HepG2 (cell line): ENCODE results near the gene JMJD1C. TPM values are rescaled to one million over a fixed set of nuclear protein-coding genes. Genes with fewer than 3 reads are reported as not detected.

Experiments
- CHCHD3 ChIP-seq: sonication (generic); formaldehyde crosslinking; IDR thresholded peaks from 2 replicates; pipeline ENCODE4 v1.8.0; 2022; ENCODE audit warnings: mild to moderate bottlenecking, missing genetic modification reagents, moderate library complexity
- HOXA7 ChIP-seq: sonication (generic); formaldehyde crosslinking; IDR thresholded peaks from 2 replicates; pipeline ENCODE4 v1.8.1; 2022; ENCODE audit warnings: mild to moderate bottlenecking, missing genetic modification reagents, moderate library complexity
- KLF6 ChIP-seq: IDR thresholded peaks from 2 replicates; pipeline ENCODE4 v1.8.0; 2016; ENCODE audit warnings: missing biosample characterization, missing genetic modification reagents
- LCORL ChIP-seq, 2 experiments: fragments of 450-650 bp in 1 of 2; sonication (generic) in 1 of 2; formaldehyde crosslinking in 1 of 2; IDR thresholded peaks; 2 replicates each; pipeline versions ENCODE4 v1.5.0 to v1.6.1; 2017 to 2020; ENCODE audit warnings: antibody characterized with exemption in 1 of 2, missing genetic modification reagents in 1 of 2
- MIXL1 ChIP-seq: IDR thresholded peaks from 2 replicates; pipeline ENCODE4 v1.6.1; 2016
- PAWR ChIP-seq: sonication (generic); formaldehyde crosslinking; IDR thresholded peaks from 2 replicates; pipeline ENCODE4 v1.4.0; 2020; ENCODE audit warnings: missing genetic modification reagents, mild to moderate bottlenecking, borderline replicate concordance
- POLR2G ChIP-seq: fragments of 200-400 bp; formaldehyde crosslinking; IDR thresholded peaks from 2 replicates; pipeline ENCODE4 v1.6.1; 2018; ENCODE audit warnings: mild to moderate bottlenecking, low read depth, low read length, moderate library complexity
- ZFP1 ChIP-seq: IDR thresholded peaks from 2 replicates; pipeline ENCODE4 v1.6.1; 2016
- ZNF256 ChIP-seq: sonication (generic); formaldehyde crosslinking; conservative IDR thresholded peaks from 2 replicates; pipeline ENCODE4 v1.4.0; 2020; ENCODE audit warnings: missing genetic modification reagents
- ZNF33B ChIP-seq: sonication (generic); formaldehyde crosslinking; IDR thresholded peaks from 2 replicates; pipeline ENCODE4 v1.5.1; 2020; ENCODE audit warnings: mild to moderate bottlenecking, missing genetic modification reagents
- ZNF546 ChIP-seq: sonication (generic); formaldehyde crosslinking; conservative IDR thresholded peaks from 2 replicates; pipeline ENCODE4 v1.8.1; 2023; ENCODE audit warnings: mild to moderate bottlenecking, missing genetic modification reagents
- polyA plus RNA-seq, 8 experiments: library from polyadenylated mRNA; depleted of rRNA in 3 of 8; stranded (reverse) in 7 of 8; unstranded in 1 of 8; fragments of >200 nt; fragmentation: Illumina TruSeq in 4 of 8; extraction: Trizol in 4 of 8; gene quantifications; 2 replicates each; pipeline versions ENCODE4 v1.2.1 to v1.2.3, GENCODE V29; 2011 to 2016; ENCODE audit warnings: low read depth in 4 of 8, missing spikeins in 1 of 8, mixed read lengths in 1 of 8; ENCODE audit not compliant: insufficient read depth in 1 of 8
- total RNA-seq, 5 experiments: library from RNA; depleted of rRNA; stranded (reverse); fragments of >200 nt; fragmentation: Illumina TruSeq; extraction: Trizol; gene quantifications; 2 replicates each; pipeline ENCODE4 v1.2.3, GENCODE V29; 2016; ENCODE audit warnings: low read depth in 1 of 5
- TF ChIP-seq, protein P1 (sequence below): sonication (generic); formaldehyde crosslinking; IDR thresholded peaks from 2 replicates; pipeline ENCODE4 v1.5.0; 2020; ENCODE audit warnings: missing genetic modification reagents, mild to moderate bottlenecking, borderline replicate concordance
- TF ChIP-seq, protein P2 (sequence below): sonication (generic); formaldehyde crosslinking; IDR thresholded peaks from 2 replicates; pipeline ENCODE4 v1.8.0; 2022; ENCODE audit warnings: missing genetic modification reagents, mild to moderate bottlenecking, moderate library complexity, borderline replicate concordance
- TF ChIP-seq, protein P3 (sequence below): sonication (generic); formaldehyde crosslinking; IDR thresholded peaks from 2 replicates; pipeline ENCODE4 v1.4.0; 2020; ENCODE audit warnings: low read depth, missing genetic modification reagents
- TF ChIP-seq, protein P4 (sequence below): sonication (generic); formaldehyde crosslinking; IDR thresholded peaks from 2 replicates; pipeline ENCODE4 v1.9.0; 2021; ENCODE audit warnings: missing genetic modification reagents, mild to moderate bottlenecking, borderline replicate concordance
- TF ChIP-seq, protein P5 (sequence below): sonication (generic); formaldehyde crosslinking; IDR thresholded peaks from 2 replicates; pipeline ENCODE4 v1.5.1; 2020; ENCODE audit warnings: missing genetic modification reagents, mild to moderate bottlenecking, borderline replicate concordance
- TF ChIP-seq, protein P6 (sequence below): sonication (generic); formaldehyde crosslinking; IDR thresholded peaks from 2 replicates; pipeline ENCODE4 v1.9.0; 2021; ENCODE audit warnings: missing genetic modification reagents, borderline replicate concordance

Gene JMJD1C
- total and polyA plus RNA-seq, 2 of the 13 experiments (the other 11 are each of a cell fraction or from before 2014, with no cell fraction given): 42.3 to 42.7 TPM

DNA sequence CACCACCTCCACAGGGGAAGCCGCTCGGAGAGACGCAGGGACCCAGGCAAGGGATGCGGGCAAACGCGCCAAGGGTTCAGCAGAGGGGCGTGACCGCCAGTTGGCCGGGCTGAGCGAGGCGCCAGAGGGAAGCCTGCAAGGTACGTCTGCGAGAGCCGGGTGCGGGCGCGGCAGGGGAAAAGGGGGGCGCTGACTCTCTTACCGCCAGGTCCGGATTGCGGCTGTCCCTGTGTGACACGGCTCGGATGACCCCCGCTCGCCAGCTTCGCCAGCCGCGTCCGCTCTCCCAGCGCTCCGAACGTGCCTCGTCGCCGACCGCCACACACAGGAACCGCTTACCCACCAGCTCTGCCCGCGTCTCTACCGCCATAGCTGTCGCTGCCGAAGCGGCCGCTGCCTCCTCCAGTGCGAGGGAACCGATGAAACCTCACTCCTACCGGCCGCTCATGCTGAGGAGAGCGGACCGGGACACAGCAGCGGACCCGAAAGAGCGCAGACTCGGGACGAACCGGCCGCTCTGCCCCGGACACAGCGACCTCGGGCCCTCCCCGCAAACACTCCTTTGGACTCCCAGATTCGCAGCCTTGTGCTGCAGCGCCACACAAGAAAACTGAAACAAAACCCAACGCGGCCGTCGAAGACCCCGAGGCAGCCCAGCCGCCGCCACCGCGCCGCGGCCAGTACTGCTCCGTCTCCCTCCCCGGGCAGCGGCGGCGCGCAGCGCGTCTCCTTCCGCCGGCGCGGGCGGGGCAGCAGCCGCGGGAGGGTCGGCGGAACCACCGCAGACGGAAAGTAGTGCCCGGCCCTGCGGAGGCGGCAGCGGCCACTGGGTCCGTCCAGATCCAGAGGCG lies at the start of gene JMJD1C (continued):
- TF ChIP-seq, protein P1, sequence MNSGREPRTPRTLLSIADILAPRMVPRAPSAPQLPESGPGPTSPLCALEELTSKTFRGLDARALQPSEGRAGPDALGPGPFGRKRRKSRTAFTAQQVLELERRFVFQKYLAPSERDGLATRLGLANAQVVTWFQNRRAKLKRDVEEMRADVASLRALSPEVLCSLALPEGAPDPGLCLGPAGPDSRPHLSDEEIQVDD (CRISPR knock-in tag): peak; percentile 88; the same call in 1 of the 2 replicates
- no peak for TF ChIP-seq KLF6 (CRISPR knock-in tag)
- no peak for TF ChIP-seq CHCHD3
- no peak for TF ChIP-seq MIXL1 (CRISPR knock-in tag)
- TF ChIP-seq, protein P2, sequence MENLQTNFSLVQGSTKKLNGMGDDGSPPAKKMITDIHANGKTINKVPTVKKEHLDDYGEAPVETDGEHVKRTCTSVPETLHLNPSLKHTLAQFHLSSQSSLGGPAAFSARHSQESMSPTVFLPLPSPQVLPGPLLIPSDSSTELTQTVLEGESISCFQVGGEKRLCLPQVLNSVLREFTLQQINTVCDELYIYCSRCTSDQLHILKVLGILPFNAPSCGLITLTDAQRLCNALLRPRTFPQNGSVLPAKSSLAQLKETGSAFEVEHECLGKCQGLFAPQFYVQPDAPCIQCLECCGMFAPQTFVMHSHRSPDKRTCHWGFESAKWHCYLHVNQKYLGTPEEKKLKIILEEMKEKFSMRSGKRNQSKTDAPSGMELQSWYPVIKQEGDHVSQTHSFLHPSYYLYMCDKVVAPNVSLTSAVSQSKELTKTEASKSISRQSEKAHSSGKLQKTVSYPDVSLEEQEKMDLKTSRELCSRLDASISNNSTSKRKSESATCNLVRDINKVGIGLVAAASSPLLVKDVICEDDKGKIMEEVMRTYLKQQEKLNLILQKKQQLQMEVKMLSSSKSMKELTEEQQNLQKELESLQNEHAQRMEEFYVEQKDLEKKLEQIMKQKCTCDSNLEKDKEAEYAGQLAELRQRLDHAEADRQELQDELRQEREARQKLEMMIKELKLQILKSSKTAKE (CRISPR knock-in tag): peak; percentile 91
- TF ChIP-seq, protein P3, sequence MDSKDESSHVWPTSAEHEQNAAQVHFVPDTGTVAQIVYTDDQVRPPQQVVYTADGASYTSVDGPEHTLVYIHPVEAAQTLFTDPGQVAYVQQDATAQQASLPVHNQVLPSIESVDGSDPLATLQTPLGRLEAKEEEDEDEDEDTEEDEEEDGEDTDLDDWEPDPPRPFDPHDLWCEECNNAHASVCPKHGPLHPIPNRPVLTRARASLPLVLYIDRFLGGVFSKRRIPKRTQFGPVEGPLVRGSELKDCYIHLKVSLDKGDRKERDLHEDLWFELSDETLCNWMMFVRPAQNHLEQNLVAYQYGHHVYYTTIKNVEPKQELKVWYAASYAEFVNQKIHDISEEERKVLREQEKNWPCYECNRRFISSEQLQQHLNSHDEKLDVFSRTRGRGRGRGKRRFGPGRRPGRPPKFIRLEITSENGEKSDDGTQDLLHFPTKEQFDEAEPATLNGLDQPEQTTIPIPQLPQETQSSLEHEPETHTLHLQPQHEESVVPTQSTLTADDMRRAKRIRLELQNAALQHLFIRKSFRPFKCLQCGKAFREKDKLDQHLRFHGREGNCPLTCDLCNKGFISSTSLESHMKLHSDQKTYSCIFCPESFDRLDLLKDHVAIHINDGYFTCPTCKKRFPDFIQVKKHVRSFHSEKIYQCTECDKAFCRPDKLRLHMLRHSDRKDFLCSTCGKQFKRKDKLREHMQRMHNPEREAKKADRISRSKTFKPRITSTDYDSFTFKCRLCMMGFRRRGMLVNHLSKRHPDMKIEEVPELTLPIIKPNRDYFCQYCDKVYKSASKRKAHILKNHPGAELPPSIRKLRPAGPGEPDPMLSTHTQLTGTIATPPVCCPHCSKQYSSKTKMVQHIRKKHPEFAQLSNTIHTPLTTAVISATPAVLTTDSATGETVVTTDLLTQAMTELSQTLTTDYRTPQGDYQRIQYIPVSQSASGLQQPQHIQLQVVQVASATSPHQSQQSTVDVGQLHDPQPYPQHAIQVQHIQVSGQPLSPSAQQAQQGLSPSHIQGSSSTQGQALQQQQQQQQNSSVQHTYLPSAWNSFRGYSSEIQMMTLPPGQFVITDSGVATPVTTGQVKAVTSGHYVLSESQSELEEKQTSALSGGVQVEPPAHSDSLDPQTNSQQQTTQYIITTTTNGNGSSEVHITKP: 0 out of 2 replicates have a peak, but pooled peaks have one; percentile 11
- TF ChIP-seq, protein P4, sequence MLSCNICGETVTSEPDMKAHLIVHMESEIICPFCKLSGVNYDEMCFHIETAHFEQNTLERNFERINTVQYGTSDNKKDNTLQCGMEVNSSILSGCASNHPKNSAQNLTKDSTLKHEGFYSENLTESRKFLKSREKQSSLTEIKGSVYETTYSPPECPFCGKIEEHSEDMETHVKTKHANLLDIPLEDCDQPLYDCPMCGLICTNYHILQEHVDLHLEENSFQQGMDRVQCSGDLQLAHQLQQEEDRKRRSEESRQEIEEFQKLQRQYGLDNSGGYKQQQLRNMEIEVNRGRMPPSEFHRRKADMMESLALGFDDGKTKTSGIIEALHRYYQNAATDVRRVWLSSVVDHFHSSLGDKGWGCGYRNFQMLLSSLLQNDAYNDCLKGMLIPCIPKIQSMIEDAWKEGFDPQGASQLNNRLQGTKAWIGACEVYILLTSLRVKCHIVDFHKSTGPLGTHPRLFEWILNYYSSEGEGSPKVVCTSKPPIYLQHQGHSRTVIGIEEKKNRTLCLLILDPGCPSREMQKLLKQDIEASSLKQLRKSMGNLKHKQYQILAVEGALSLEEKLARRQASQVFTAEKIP (CRISPR knock-in tag): no peak
- TF ChIP-seq ZNF33B (CRISPR knock-in tag): no peak; the same call in 1 of the 2 replicates
- TF ChIP-seq, protein P5, sequence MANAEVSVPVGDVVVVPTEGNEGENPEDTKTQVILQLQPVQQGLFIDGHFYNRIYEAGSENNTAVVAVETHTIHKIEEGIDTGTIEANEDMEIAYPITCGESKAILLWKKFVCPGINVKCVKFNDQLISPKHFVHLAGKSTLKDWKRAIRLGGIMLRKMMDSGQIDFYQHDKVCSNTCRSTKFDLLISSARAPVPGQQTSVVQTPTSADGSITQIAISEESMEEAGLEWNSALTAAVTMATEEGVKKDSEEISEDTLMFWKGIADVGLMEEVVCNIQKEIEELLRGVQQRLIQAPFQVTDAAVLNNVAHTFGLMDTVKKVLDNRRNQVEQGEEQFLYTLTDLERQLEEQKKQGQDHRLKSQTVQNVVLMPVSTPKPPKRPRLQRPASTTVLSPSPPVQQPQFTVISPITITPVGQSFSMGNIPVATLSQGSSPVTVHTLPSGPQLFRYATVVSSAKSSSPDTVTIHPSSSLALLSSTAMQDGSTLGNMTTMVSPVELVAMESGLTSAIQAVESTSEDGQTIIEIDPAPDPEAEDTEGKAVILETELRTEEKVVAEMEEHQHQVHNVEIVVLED (CRISPR knock-in tag): peak; percentile 53; the same call in 1 of the 2 replicates
- TF ChIP-seq ZNF546: peak; percentile 40
- no peak for TF ChIP-seq PAWR
- no peak for TF ChIP-seq ZFP1 (CRISPR knock-in tag)
- no peak for TF ChIP-seq LCORL (IDR thresholded peaks at IDR 0.05)
- no peak; the same call in none of the 2 replicates for TF ChIP-seq LCORL (CRISPR knock-in tag; IDR thresholded peaks at IDR 0.05)
- TF ChIP-seq HOXA7: no peak
- TF ChIP-seq, protein P6, sequence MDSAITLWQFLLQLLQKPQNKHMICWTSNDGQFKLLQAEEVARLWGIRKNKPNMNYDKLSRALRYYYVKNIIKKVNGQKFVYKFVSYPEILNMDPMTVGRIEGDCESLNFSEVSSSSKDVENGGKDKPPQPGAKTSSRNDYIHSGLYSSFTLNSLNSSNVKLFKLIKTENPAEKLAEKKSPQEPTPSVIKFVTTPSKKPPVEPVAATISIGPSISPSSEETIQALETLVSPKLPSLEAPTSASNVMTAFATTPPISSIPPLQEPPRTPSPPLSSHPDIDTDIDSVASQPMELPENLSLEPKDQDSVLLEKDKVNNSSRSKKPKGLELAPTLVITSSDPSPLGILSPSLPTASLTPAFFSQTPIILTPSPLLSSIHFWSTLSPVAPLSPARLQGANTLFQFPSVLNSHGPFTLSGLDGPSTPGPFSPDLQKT (CRISPR knock-in tag): no peak
- TF ChIP-seq ZNF256 (CRISPR knock-in tag): 0 out of 2 replicates have a peak, but pooled peaks have one; percentile 70
- TF ChIP-seq POLR2G: peak; percentile 83
